Measurements from ENCODE around the gene JUND. TPM values are rescaled to one million over a fixed set of nuclear protein-coding genes. Genes with fewer than 3 reads are reported as not detected.

The JUND gene
- total and polyA plus RNA-seq, 2 of the 8 experiments (the other 6 are each of a cell fraction or from before 2014, with no cell fraction given), result 54.0 to 77.5 TPM

- TF ChIP-seq RBBP5 (IDR thresholded peaks at IDR 0.05; ENCODE audit: borderline replicate concordance, low read depth, low read length) (no peak), CBX5 (IDR thresholded peaks at IDR 0.05; ENCODE audit: low read depth, low read length) (no peak), SIX5 (IDR thresholded peaks at IDR 0.05; ENCODE audit: low read depth, low read length) (no peak), SAP30 (IDR thresholded peaks at IDR 0.05; ENCODE audit: insufficient read depth, insufficient replicate concordance, low read length) (no peak), GTF2F1 (IDR thresholded peaks at IDR 0.05; ENCODE audit: borderline replicate concordance, low read depth, low read length) (no peak), SIN3A (conservative IDR thresholded peaks at IDR 0.05 in 1 of 2, IDR thresholded peaks at IDR 0.05 in 1 of 2; ENCODE audit: low read depth in 1 of 2, low read length in 2 of 2) (0 out of 4 replicates have a peak, but pooled peaks of 1 of the 2 experiments have one; percentile 45), SP4 (IDR thresholded peaks at IDR 0.05; ENCODE audit: low read length) (no peak), HDAC2 (IDR thresholded peaks at IDR 0.05; ENCODE audit: borderline replicate concordance in 1 of 2, low read depth in 2 of 2, low read length in 2 of 2) (no peak), MAX (IDR thresholded peaks at IDR 0.05) (peak; percentile 55; the same call in 1 of the 2 replicates), PHF8 (conservative IDR thresholded peaks at IDR 0.05; ENCODE audit: low read depth, low read length) (peak; percentile 50; the same call in 1 of the 2 replicates), TAF7 (optimal IDR thresholded peaks at IDR 0.05; ENCODE audit: borderline replicate concordance, low read depth, low read length) (no peak), NANOG (IDR thresholded peaks at IDR 0.05; ENCODE audit: insufficient read depth, low read depth, low read length, poor library complexity, severe bottlenecking) (no peak), TAF1 (IDR thresholded peaks at IDR 0.05; ENCODE audit: low read depth, low read length) (peak; percentile 6; the same call in 1 of the 2 replicates), ATF2 (IDR thresholded peaks at IDR 0.05; ENCODE audit: low read length) (no peak), CREB1 (IDR thresholded peaks at IDR 0.05) (no peak), RNF2 (IDR thresholded peaks at IDR 0.05; ENCODE audit: borderline replicate concordance, low read depth, low read length, missing control alignments, poor library complexity, severe bottlenecking) (no peak), CTCF (IDR thresholded peaks at IDR 0.05; ENCODE audit: control extremely low read depth in 1 of 3, insufficient read depth in 1 of 3, low read depth in 1 of 3, low read length in 3 of 3) (no peak)
These were observed 782 bp upstream of the JUND start (continued) for GRCh38 chr19:18282021-18282787.

All from H1 (cell line).